ENCODE results near the gene CC2D2B. TPM values are rescaled to one million over a fixed set of nuclear protein-coding genes. Genes with fewer than 3 reads are reported as not detected.

CC2D2B gene
- polyA plus RNA-seq, 3 donors = 0.08 to 1.8 TPM; not detected in 1

DNA sequence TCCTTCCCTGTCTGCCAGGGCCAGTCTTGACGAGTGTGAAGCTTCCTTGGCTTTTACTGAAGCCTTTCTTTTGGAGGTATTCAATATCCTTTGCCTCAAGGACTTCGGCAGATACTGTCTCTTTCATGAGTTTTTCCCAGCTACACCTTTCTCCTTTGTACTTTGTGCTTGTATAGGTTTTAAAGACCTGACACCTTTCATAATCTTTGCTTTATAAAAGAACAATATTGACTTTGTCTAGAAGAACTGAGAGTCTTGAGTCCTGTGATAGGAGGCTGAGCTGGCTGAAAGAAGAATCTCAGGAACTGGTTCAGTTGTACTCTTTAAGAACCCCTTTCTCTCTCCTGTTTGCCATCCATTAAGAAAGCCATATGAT lies 41.3 kb upstream of the CC2D2B start:
- H3K9me3 ChIP-seq (replicated peaks in 1 of 2; ENCODE audit: control insufficient read depth in 1 of 2, insufficient read depth in 1 of 2, low read length in 2 of 2) = no peaks in the 10 kb centered on the region
- intact Hi-C loops (cut with micrococcal nuclease) = no loop called here
- Mint-ChIP-seq H3K27me3 (ENCODE audit: low read depth in 3 of 3) (no peaks in the 10 kb centered on the region), H3K4me3 (no peak overlapping the region), H3K27ac (peak overlapping the region in 1 of 7 donors; percentile 30), H3K36me3 (peaks cover 78 to 84% of the 10 kb centered on the region in 2 donors), H3K4me1 (peaks cover 7% of the 10 kb centered on the region), H3K9me3 (no peaks in the 10 kb centered on the region)
- H3K9ac ChIP-seq (ENCODE audit: insufficient read depth, low read length, poor library complexity, severe bottlenecking) = no peak overlapping the region
- H4K20me1 ChIP-seq (ENCODE audit: insufficient read depth, low read length) = peaks cover 12% of the 10 kb centered on the region
- no peak overlapping the region for H3K4me3 ChIP-seq (replicated peaks in 1 of 3; ENCODE audit: low read depth in 2 of 3, low read length in 3 of 3)
- no peak overlapping the region for H2AFZ ChIP-seq (ENCODE audit: insufficient read depth, low read depth, low read length, poor library complexity, severe bottlenecking)
- peaks cover 83 to 100% of the 10 kb centered on the region in 2 donors for H3K36me3 ChIP-seq (replicated peaks in 1 of 2; ENCODE audit: control insufficient read depth in 1 of 2, insufficient read depth in 2 of 2, low read length in 2 of 2)
- H3K4me2 ChIP-seq (replicated peaks; ENCODE audit: extremely low read depth, low read length, poor library complexity, severe bottlenecking) = no peak overlapping the region
- no peaks in the 10 kb centered on the region for H3K79me2 ChIP-seq (ENCODE audit: insufficient read depth, low read length)
- H3K4me1 ChIP-seq (ENCODE audit: control insufficient read depth in 1 of 2, insufficient read depth in 2 of 2, low read length in 2 of 2) = no peaks in the 10 kb centered on the region
- WGBS (ENCODE audit: insufficient coverage) = 100% methylated on average over 1 of the region's 2 CpGs
- no peaks in the 10 kb centered on the region for H3K27me3 ChIP-seq (ENCODE audit: control insufficient read depth in 2 of 2, insufficient read depth in 2 of 2, low read length in 2 of 2)
- TF ChIP-seq, protein P1, sequence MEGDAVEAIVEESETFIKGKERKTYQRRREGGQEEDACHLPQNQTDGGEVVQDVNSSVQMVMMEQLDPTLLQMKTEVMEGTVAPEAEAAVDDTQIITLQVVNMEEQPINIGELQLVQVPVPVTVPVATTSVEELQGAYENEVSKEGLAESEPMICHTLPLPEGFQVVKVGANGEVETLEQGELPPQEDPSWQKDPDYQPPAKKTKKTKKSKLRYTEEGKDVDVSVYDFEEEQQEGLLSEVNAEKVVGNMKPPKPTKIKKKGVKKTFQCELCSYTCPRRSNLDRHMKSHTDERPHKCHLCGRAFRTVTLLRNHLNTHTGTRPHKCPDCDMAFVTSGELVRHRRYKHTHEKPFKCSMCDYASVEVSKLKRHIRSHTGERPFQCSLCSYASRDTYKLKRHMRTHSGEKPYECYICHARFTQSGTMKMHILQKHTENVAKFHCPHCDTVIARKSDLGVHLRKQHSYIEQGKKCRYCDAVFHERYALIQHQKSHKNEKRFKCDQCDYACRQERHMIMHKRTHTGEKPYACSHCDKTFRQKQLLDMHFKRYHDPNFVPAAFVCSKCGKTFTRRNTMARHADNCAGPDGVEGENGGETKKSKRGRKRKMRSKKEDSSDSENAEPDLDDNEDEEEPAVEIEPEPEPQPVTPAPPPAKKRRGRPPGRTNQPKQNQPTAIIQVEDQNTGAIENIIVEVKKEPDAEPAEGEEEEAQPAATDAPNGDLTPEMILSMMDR (IDR thresholded peaks at IDR 0.05) = no peak
- no peak overlapping the region for H3K27ac ChIP-seq (ENCODE audit: low read depth in 1 of 2, low read length in 2 of 2)
- no peak for DNase-seq

DNA sequence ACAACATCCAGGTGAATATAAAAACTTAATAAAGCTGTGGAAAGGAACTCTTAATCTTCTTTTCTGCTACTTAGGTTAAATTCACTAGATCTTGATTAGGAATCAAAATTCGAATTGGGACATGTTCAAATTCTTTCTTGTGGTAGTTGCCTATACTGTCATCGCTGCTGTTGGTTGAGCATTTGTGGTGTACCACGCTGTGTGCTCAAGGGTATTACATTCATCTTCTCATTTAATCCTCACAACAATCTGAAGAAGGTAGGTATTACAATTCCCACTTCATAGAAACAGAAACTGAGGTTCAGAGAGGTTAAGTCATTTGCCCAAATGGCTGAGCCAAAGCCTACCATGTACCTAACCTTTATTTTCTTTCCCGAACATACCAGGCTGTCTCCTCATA lies 39.9 kb upstream of the CC2D2B start:
- Histone ChIP-seq H3K36me3 (replicated peaks in 1 of 2; ENCODE audit: control insufficient read depth in 1 of 2, insufficient read depth in 2 of 2, low read length in 2 of 2) (peaks cover 87 to 100% of the 10 kb centered on the region in 2 donors), H4K20me1 (ENCODE audit: insufficient read depth, low read length) (peaks cover 3% of the 10 kb centered on the region), H3K79me2 (ENCODE audit: insufficient read depth, low read length) (no peaks in the 10 kb centered on the region), H3K27ac (ENCODE audit: low read depth in 1 of 2, low read length in 2 of 2) (no peak overlapping the region), H3K4me2 (replicated peaks; ENCODE audit: extremely low read depth, low read length, poor library complexity, severe bottlenecking) (no peak overlapping the region), H3K9ac (ENCODE audit: insufficient read depth, low read length, poor library complexity, severe bottlenecking) (no peak overlapping the region), H3K9me3 (replicated peaks in 1 of 2; ENCODE audit: control insufficient read depth in 1 of 2, insufficient read depth in 1 of 2, low read length in 2 of 2) (no peaks in the 10 kb centered on the region), H2AFZ (ENCODE audit: insufficient read depth, low read depth, low read length, poor library complexity, severe bottlenecking) (no peak overlapping the region), H3K4me3 (replicated peaks in 1 of 3; ENCODE audit: low read depth in 2 of 3, low read length in 3 of 3) (no peak overlapping the region), H3K4me1 (ENCODE audit: control insufficient read depth in 1 of 2, insufficient read depth in 2 of 2, low read length in 2 of 2) (no peaks in the 10 kb centered on the region), H3K27me3 (ENCODE audit: control insufficient read depth in 2 of 2, insufficient read depth in 2 of 2, low read length in 2 of 2) (no peaks in the 10 kb centered on the region)
- Mint-ChIP-seq H3K36me3 (peaks cover 79 to 84% of the 10 kb centered on the region in 2 donors), H3K27me3 (ENCODE audit: low read depth in 3 of 3) (no peaks in the 10 kb centered on the region), H3K27ac (peak overlapping the region in 2 of 7 donors; percentile 8 to 59), H3K9me3 (peaks cover 0 to 6% (median 0%) of the 10 kb centered on the region in 7 donors), H3K4me3 (no peak overlapping the region), H3K4me1 (peaks cover 7% of the 10 kb centered on the region)
- no peak for DNase-seq
- TF ChIP-seq, protein P1 (IDR thresholded peaks at IDR 0.05) = no peak
- WGBS (ENCODE audit: insufficient coverage) = no CpG with 5 or more reads among the region's 4 CpGs
- intact Hi-C loops (cut with micrococcal nuclease) = no loop called here
